GM12878 (cell line): ENCODE measurements around the gene PLCG1. TPM values are rescaled to one million over a fixed set of nuclear protein-coding genes. Genes with fewer than 3 reads are reported as not detected.

ENCODE experiments used
- BMI1 ChIP-seq: fragments of 450-650 bp; IDR thresholded peaks from 2 replicates; pipeline ENCODE4 v1.6.1; 2016; ENCODE audit warnings: mild to moderate bottlenecking, moderate library complexity, borderline replicate concordance
- CHD2 ChIP-seq: IDR thresholded peaks from 2 replicates; pipeline ENCODE4 v1.6.1; 2011; ENCODE audit warnings: low read depth, low read length, improper control_type of control experiment, borderline replicate concordance
- CUX1 ChIP-seq: IDR thresholded peaks from 2 replicates; pipeline ENCODE4 v1.6.1; 2012; ENCODE audit warnings: improper control_type of control experiment, low read depth, low read length; ENCODE audit not compliant: insufficient replicate concordance
- PAX5 ChIP-seq: IDR thresholded peaks from 2 replicates; pipeline ENCODE4 v1.6.1; 2011; ENCODE audit warnings: low read depth, low read length, borderline replicate concordance
- PML ChIP-seq: IDR thresholded peaks from 2 replicates; pipeline ENCODE4 v1.6.1; 2012; ENCODE audit warnings: low read length, inconsistent platforms
- REST ChIP-seq: IDR thresholded peaks from 2 replicates; pipeline ENCODE4 v1.6.1; 2012; ENCODE audit warnings: mild to moderate bottlenecking, low read depth, low read length
- RUNX3 ChIP-seq: IDR thresholded peaks from 2 replicates; pipeline ENCODE4 v1.6.1; 2012; ENCODE audit warnings: low read length, inconsistent platforms
- ZNF592 ChIP-seq: fragments of 450-650 bp; IDR thresholded peaks from 2 replicates; pipeline ENCODE4 v1.6.1; 2017; ENCODE audit warnings: mild to moderate bottlenecking, moderate library complexity
- polyA plus RNA-seq, 11 experiments: library from polyadenylated mRNA; depleted of rRNA in 4 of 11; unstranded in 6 of 11; stranded (reverse) in 5 of 11; fragments of >200 nt; fragmentation: Nextera tagmentation in 4 of 11; fragmentation: Illumina TruSeq in 1 of 11; extraction: Ambion mirVana in 4 of 11; extraction: Trizol in 1 of 11; gene quantifications; 1 replicate in 1 of 11; 2 replicates in 10 of 11; pipeline versions ENCODE4 v1.2.1 to v1.2.3, GENCODE V29; 2011 to 2016; ENCODE audit warnings: inconsistent platforms in 2 of 11, missing spikeins in 2 of 11, low read depth in 1 of 11
- total RNA-seq, 4 experiments: library from RNA; depleted of rRNA in 3 of 4; stranded (reverse); fragments of >200 nt in 3 of 4; fragmentation: Illumina TruSeq in 1 of 4; extraction: Trizol in 1 of 4; gene quantifications; 2 replicates each; pipeline versions ENCODE4 v1.2.1 to v1.2.3, GENCODE V29; 2013 to 2021

PLCG1 gene
- total and polyA plus RNA-seq, 10 of the 15 experiments (the other 5 are each of a cell fraction or from before 2014, with no cell fraction given): 2.6 to 114 (median 45.3) TPM

- TF ChIP-seq CUX1: no peak
- peak; percentile 44; the same call in 1 of the 2 replicates for TF ChIP-seq CHD2
- no peak for TF ChIP-seq ZNF592
- TF ChIP-seq REST: no peak
- TF ChIP-seq RUNX3: no peak
- TF ChIP-seq BMI1: no peak
- peak; percentile 40; the same call in 1 of the 2 replicates for TF ChIP-seq PAX5
- no peak for TF ChIP-seq PML
Measured at GRCh38 chr20:41136680-41137613, at the start of gene PLCG1 (continued).
